NB4 (cell line): Measurements from ENCODE around the gene TIMP4.

Experiments
- DNase-seq: peaks from one replicate; pipeline ENCODE4 v3.0.0; 2010; ENCODE audit warnings: low read depth
- H3K4me3 ChIP-seq: one replicate; pipeline ENCODE4 v1.5.1; 2011; ENCODE audit warnings: mild to moderate bottlenecking, low read depth, low read length, moderate library complexity
- MYC ChIP-seq: IDR thresholded peaks from 2 replicates; pipeline ENCODE4 v1.6.1; 2011; ENCODE audit warnings: low read depth, low read length
- POLR2A ChIP-seq: IDR thresholded peaks from 2 replicates; pipeline ENCODE4 v1.6.1; 2011; ENCODE audit warnings: mild to moderate bottlenecking; ENCODE audit not compliant: insufficient read length; ENCODE audit errors: extremely low read depth
- TF ChIP-seq, protein P1 (sequence below): IDR thresholded peaks from 2 replicates; pipeline ENCODE4 v1.6.1; 2011; ENCODE audit warnings: low read depth, low read length
- TF ChIP-seq, protein P2 (sequence below): IDR thresholded peaks from one replicate; pipeline ENCODE4 v1.5.1; 2012; ENCODE audit warnings: low read depth, low read length

TIMP4 gene

GRCh38 chr3:12158387-12159226 is at the start of gene TIMP4:
Gene TIMP4, minus strand, starts transcription at chr3:12158912. Its CDS starts 72 bp downstream, at chr3:12158840.
- TF ChIP-seq MYC (no peak), POLR2A (no peak)
- TF ChIP-seq, protein P1, sequence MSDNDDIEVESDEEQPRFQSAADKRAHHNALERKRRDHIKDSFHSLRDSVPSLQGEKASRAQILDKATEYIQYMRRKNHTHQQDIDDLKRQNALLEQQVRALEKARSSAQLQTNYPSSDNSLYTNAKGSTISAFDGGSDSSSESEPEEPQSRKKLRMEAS = no peak
- TF ChIP-seq, protein P2, sequence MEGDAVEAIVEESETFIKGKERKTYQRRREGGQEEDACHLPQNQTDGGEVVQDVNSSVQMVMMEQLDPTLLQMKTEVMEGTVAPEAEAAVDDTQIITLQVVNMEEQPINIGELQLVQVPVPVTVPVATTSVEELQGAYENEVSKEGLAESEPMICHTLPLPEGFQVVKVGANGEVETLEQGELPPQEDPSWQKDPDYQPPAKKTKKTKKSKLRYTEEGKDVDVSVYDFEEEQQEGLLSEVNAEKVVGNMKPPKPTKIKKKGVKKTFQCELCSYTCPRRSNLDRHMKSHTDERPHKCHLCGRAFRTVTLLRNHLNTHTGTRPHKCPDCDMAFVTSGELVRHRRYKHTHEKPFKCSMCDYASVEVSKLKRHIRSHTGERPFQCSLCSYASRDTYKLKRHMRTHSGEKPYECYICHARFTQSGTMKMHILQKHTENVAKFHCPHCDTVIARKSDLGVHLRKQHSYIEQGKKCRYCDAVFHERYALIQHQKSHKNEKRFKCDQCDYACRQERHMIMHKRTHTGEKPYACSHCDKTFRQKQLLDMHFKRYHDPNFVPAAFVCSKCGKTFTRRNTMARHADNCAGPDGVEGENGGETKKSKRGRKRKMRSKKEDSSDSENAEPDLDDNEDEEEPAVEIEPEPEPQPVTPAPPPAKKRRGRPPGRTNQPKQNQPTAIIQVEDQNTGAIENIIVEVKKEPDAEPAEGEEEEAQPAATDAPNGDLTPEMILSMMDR = no peak
- H3K4me3 ChIP-seq = no peak within 1 kb of the TSS
- no peak for DNase-seq

- no peak for DNase-seq
- TF ChIP-seq MYC (no peak), POLR2A (no peak)
- TF ChIP-seq, protein P2 = no peak
- TF ChIP-seq, protein P1 = no peak
Measured at GRCh38 chr3:12205171-12205570, 46.5 kb upstream of the TIMP4 start.

DNA sequence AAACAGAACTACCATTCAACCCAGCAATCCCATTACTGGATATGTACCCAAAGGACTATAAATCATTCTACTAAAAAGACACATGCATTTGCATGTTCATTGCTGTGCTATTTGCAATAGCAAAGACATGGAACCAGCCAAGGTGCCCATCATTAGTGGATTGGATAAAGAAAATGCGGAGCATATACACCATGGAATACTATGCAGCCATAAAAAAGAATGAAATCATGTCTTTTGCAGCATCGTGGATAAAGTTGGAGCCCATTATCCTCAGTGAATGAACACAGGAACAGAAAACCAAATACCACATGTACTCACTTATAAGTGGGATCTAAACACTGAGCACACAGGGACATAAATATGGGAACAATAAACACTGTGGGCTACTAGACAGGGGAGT is 43.1 kb upstream of the TIMP4 start:
- no peak overlapping the region for H3K4me3 ChIP-seq
- TF ChIP-seq MYC = no peak
- no peak for TF ChIP-seq POLR2A
- TF ChIP-seq, protein P2 = no peak
- TF ChIP-seq, protein P1 = no peak
- no peak for DNase-seq

More at GRCh38 chr3:12205171-12205570, 46.5 kb upstream of the TIMP4 start:
- H3K4me3 ChIP-seq = no peak overlapping the region

DNA sequence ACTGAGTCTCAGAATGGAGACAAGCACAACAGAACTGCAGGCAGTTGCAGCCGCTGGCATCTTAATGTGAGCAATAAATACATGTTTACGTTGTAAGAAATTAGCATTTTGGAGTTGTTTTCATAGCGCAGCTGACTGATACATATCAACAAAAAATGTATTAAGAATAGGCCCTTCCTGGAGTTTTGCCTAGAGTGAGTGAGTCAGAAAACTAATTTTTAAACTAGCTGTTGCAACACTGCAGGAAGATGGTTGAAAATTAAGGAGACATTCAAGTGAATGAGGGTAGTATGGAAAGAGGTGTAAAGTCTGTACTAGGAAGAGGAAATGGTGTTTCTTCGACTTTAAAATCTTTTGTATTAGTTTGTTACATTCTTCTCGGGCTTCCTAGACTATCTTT is 39.6 kb upstream of the TIMP4 start:
- TF ChIP-seq, protein P1 = no peak
- no peak overlapping the region for H3K4me3 ChIP-seq
- no peak for DNase-seq

GRCh38 chr3:12197475-12197874 is 38.8 kb upstream of the TIMP4 start:
- no peak for DNase-seq
- TF ChIP-seq MYC (no peak), POLR2A (no peak)
- TF ChIP-seq, protein P1 = no peak
- TF ChIP-seq, protein P2 = no peak
- no peak overlapping the region for H3K4me3 ChIP-seq

GRCh38 chr3:12196684-12197083 is 38.0 kb upstream of the TIMP4 start:
- TF ChIP-seq POLR2A (no peak), MYC (no peak)
- TF ChIP-seq, protein P1 = no peak
- TF ChIP-seq, protein P2 = no peak
- H3K4me3 ChIP-seq = no peak overlapping the region
- DNase-seq = no peak
